CD4-positive, alpha-beta T cell treated with Interleukin-4 for 4 hours (primary cell): ENCODE data around the gene FGGY.

Experiments
- DNase-seq: peaks from one replicate; pipeline ENCODE4 v3.0.0-alpha.2; 2020

FGGY gene

GRCh38 chr1:59667020-59667419 is 370.1 kb downstream of the FGGY start:
- DNase-seq = no peak

- no peak for DNase-seq
Observed at GRCh38 chr1:59669752-59670312, 372.9 kb downstream of the FGGY start.

GRCh38 chr1:59670662-59671061 is 373.8 kb downstream of the FGGY start:
- no peak for DNase-seq

DNA sequence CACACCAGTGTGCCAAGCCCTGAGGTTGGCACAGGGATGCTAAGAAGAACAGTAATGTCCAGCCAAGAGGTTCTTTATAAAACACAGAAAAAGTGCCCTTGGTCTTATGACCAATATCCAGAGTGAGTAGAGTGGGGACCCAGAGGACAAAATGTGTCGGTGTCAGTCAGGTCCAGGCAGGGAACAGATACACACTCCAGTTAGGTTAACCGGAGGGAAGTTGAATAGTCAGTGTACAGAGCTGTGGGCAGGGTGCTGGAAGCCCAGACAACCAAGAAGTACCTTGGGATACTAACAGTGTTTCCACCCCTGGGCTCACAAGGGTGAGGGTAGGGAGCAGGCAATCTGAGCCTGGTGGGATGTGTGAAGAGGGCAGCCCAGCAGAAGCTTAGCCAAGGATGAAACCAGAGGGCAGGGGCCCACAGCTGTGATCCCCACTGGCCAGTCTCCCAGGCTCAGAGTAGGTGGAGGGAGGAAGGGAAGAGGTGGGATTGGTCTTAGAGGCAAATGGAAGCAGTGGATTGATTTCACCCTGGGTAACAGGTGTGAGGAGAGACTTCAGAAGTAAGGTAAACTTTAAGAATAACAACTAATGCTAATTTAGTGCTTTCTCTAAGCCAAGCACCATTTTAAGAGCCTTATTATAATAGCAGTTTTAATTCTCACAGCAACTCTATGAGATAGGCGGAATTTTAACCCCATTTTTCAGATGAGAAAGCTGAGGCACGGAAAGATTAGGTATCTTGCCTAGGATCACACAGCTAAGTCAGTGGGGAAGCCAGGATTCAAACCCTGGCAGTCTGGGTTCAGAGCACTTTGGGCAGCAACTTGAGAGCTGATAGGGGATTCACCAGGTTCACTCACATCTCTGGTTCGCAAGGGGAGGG is 374.4 kb downstream of the FGGY start:
- DNase-seq = no peak

- DNase-seq = no peak
Observed at GRCh38 chr1:59671953-59672305, 375.0 kb downstream of the FGGY start.

DNA sequence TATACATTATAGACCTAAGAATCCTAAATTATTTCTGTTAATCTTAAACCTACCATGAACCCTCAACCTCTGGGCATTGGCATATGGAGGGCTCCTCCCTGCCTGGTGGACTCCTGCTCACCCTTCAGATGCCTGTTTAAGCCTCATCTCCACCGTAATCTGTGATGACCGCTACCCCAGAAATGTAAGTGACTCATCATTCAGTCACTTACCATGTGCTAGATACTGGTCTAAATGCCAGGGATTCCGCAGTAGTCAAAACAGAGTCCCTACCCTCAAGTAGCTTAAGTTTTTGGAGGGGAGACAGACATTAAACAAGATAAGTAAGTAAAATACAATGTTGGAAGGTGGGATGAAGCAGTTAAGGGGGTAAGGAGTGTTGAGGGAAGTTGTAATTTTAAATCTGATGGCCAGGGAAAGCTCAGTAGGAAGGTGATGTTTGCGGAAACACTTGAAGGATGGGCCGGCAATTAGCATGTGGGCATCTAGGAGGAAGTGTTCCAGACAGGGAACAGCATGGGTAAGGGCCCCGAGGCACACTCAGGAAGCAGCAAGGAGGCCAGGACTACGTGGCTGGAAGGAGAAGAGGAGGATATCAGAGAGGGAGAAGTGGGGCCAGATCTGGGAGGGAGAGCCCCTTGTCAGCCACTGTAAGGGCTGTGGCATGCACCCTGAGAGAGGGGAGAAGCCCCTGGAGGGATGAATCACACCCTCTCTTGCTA is 376.1 kb downstream of the FGGY start:
- DNase-seq = no peak

DNA sequence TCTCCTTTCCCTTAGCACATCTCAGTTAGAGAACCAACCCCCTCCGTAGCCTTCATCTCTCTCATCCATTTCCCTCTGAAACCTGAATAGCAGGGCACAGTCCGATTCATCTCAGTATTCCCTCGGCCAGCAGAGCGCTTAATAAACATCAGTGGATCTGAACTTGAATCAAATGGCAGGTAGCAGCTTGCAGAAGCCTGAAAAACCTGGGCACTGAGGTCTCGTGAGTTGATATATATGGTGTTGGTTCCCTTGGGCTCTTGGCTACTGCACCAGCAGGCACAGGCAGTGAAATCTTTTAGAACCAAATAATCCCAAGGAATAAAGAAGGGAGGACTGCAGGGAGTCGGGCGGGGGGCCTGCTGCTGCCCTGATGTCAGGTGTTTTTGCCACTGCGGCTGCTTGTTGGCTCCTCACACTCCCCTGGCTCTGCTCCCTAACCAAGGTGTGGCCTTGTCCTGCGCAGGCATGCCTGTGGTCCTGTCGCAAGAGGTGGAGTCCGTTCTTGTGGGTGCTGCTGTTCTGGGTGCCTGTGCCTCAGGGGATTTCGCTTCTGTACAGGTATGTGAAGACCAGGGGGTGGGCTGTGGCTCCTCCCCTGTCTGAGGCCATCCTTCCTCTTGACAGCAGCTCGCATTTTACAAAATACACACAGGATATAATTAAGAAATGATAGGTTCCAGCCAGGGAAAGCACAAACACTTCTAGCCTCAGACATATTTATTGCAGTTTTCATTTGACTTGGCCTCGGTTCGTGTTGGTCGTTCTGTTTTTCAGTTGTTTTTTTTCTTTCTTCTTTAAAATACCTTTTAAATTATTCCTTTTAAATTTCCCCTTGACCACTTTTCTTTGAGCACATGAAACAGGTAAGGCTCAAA is 376.9 kb downstream of the FGGY start:
- no peak for DNase-seq

- no peak for DNase-seq
Observed at GRCh38 chr1:59674595-59674994, 377.7 kb downstream of the FGGY start.

DNA sequence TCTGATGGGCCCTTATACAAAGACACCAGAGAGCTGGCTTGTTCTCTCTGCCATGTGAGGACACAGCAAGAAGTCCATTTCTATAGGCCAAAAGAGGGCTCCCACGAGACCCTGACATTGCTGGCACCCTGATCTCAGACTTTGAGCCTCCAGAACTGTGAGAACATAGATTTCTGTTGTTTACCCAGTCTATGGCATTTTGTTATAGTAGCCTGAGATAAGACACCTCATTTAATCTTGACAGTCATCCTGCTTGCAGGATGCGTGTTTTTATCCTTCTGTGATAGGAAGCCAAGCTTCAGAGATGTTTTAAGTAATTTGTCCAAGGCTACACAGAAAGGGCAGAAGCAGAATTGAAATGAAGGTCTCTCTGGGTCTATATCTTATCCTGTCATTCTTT is 379.0 kb downstream of the FGGY start:
- no peak for DNase-seq

- DNase-seq = no peak
Observed at GRCh38 chr1:59678040-59678439, 381.1 kb downstream of the FGGY start.

GRCh38 chr1:59678493-59679228 is 381.8 kb downstream of the FGGY start:
- DNase-seq = no peak

DNA sequence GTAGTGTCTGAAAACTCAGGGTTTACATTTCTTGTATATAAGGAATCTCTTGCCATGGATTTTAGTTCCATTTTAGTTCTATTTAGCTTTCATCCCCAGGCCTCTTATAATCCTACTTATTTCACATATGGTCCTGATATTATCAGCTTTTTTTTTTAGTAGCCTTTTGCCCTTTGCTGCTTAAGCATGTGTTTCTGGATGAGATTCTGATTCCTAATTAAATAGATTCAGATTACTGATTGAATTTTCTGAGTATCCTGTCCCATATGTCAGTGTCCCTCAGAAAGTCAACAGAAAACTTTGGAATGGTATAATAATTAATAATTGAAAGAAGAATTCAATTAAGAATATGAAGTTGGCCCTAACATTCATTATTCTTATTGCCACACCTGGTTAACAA is 383.1 kb downstream of the FGGY start:
- no peak for DNase-seq

- DNase-seq = no peak
Observed at GRCh38 chr1:59682396-59683080, 385.6 kb downstream of the FGGY start.

DNA sequence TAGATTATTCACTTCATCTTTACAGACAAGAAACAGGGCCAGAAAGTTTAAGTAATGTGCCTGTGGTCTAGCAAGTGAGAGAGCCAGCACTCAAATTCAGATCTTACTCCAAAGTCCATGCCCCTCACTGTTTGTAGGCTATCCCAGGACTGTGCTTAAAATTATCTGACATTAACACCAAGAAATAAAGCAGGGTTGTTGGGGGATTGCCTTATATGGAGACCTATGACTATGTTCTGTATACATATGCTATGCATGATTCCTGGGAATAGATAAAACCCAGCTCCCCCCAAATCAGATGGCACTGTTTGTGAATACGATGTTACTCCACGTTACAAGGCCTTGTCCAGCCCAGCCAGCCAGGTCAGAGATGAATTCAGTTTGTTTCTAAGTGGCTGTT is 386.3 kb downstream of the FGGY start:
- no peak for DNase-seq

DNA sequence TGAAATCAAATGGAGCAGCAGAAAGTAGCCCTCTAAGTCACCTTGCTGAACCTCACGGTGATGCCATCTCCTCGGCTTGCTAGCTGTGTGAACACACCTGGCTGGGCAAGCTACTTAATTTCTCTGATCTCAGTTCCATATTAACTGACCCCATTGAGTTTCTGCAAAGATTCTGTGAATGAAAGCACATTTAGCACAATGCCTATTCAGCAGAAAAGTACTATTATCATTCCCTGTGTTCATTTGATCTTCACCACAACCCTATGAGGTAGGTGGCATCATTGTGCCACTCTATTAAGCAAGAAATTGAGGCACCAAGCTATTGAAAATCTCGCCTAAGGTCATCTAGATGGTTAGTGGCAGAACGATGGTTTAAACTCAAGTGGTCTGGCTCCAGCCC is 387.8 kb downstream of the FGGY start:
- no peak for DNase-seq

GRCh38 chr1:59685101-59685500 is 388.2 kb downstream of the FGGY start:
- DNase-seq = no peak

- DNase-seq = no peak
Observed at GRCh38 chr1:59685666-59686065, 388.8 kb downstream of the FGGY start.

DNA sequence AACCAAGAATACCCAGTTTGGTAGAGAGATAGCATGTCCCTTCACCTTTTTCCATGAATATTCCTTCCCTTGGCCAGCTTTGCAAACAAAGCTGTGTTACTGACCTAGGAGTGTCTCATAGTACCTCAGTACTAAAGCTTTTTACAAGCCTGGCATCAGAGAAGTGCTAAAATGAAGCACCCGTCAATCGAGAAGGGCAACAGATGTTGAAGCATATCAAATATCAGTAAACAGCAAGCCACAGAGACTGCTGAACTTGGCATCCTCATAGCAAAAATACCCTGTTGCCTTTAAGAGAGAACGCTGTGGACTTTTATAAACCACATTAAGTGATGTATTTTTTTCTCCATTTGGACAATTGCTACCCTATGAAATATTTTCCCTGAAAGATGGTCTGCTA is 389.3 kb downstream of the FGGY start:
- DNase-seq = no peak

DNA sequence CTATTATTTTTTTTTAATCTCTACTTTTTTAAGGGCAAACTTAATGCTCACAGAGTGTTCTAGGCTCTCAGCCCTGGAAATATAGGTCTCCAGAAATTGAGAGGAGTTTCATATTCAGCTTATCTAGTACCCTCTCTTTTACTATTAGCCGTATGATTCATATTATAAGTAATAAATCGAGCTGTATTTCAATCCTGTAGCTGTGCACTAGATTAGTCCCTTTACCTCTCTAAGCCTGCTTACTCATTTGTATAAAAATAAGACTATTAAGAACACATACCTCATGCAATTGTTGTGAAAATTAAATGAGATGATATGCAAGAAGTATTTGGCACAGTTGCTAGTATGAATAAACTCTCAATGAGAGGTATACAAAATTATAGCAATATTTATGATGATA is 389.7 kb downstream of the FGGY start:
- no peak for DNase-seq

GRCh38 chr1:59687081-59687480 is 390.2 kb downstream of the FGGY start:
- no peak for DNase-seq

DNA sequence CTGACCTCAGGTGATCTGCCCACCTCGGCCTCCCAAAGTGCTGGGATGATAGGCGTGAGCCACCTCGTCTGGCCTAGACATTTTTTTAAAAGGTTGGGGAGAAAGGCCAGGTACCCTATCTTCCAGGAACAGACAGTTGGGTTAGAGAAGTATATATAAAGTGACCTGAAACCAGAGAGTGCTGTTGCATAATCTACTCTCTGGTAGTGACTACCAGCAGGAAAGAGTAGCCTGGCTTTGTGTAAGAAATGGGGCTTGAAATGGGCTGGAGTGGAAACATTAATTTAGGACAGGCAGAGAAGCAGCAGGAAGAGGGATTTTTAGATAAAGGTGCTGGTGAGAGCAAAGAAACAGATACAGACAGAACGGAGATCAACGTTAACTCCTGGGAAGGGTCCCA is 392.1 kb downstream of the FGGY start:
- no peak for DNase-seq

GRCh38 chr1:59689730-59690129 is 392.8 kb downstream of the FGGY start:
- DNase-seq = no peak
